ENCODE measurements around the gene ALLC.
"Not testable (repeated sequence)": the region's sequence is repeated elsewhere in the genome, so short reads cannot be mapped to it uniquely, and the experiment has no call there.

ALLC gene

GRCh38 chr2:3657881-3658280 lies at the start of gene ALLC:
Gene ALLC (plus strand): TSS chr2:3658200. CDS start chr2:3671158, 12,958 bp downstream.
- in situ Hi-C loops (cut with HindIII; ENCODE audit: low sequenced_read_pairs): no loop called here

GRCh38 chr2:3608373-3609278 lies 49.4 kb upstream of the ALLC start:
- in situ Hi-C loops (cut with HindIII; ENCODE audit: low sequenced_read_pairs): no loop called here

- in situ Hi-C loops (cut with HindIII; ENCODE audit: low sequenced_read_pairs): not testable (repeated sequence)
Observed at GRCh38 chr2:3609279-3609673, 48.7 kb upstream of the ALLC start.

GRCh38 chr2:3610415-3610814 lies 47.6 kb upstream of the ALLC start:
- in situ Hi-C loops (cut with HindIII; ENCODE audit: low sequenced_read_pairs): no loop called here

GRCh38 chr2:3610881-3611505 lies 47.0 kb upstream of the ALLC start:
- in situ Hi-C loops (cut with HindIII; ENCODE audit: low sequenced_read_pairs): no loop called here

- in situ Hi-C loops (cut with HindIII; ENCODE audit: low sequenced_read_pairs): no loop called here
Observed at GRCh38 chr2:3611589-3611988, 46.4 kb upstream of the ALLC start.

GRCh38 chr2:3612639-3613523 lies 45.1 kb upstream of the ALLC start:
- in situ Hi-C loops (cut with HindIII; ENCODE audit: low sequenced_read_pairs): no loop called here

GRCh38 chr2:3613524-3613905 lies 44.5 kb upstream of the ALLC start:
- in situ Hi-C loops (cut with HindIII; ENCODE audit: low sequenced_read_pairs): no loop called here

GRCh38 chr2:3614743-3615142 lies 43.3 kb upstream of the ALLC start:
- in situ Hi-C loops (cut with HindIII; ENCODE audit: low sequenced_read_pairs): not testable (repeated sequence)

GRCh38 chr2:3615541-3616200 lies 42.3 kb upstream of the ALLC start:
- in situ Hi-C loops (cut with HindIII; ENCODE audit: low sequenced_read_pairs): not testable (repeated sequence)

- in situ Hi-C loops (cut with HindIII; ENCODE audit: low sequenced_read_pairs): not testable (repeated sequence)
Observed at GRCh38 chr2:3616435-3617197, 41.4 kb upstream of the ALLC start.

GRCh38 chr2:3617198-3617890 lies 40.7 kb upstream of the ALLC start:
- in situ Hi-C loops (cut with HindIII; ENCODE audit: low sequenced_read_pairs): no loop called here

GRCh38 chr2:3618367-3618766 lies 39.6 kb upstream of the ALLC start:
- in situ Hi-C loops (cut with HindIII; ENCODE audit: low sequenced_read_pairs): no loop called here

GRCh38 chr2:3619033-3619432 lies 39.0 kb upstream of the ALLC start:
- in situ Hi-C loops (cut with HindIII; ENCODE audit: low sequenced_read_pairs): no loop called here

GRCh38 chr2:3619661-3620060 lies 38.3 kb upstream of the ALLC start:
- in situ Hi-C loops (cut with HindIII; ENCODE audit: low sequenced_read_pairs): not testable (repeated sequence)

GRCh38 chr2:3620834-3621233 lies 37.2 kb upstream of the ALLC start:
- in situ Hi-C loops (cut with HindIII; ENCODE audit: low sequenced_read_pairs): no loop called here

- in situ Hi-C loops (cut with HindIII; ENCODE audit: low sequenced_read_pairs): no loop called here
Observed at GRCh38 chr2:3622967-3623366, 35.0 kb upstream of the ALLC start.

- in situ Hi-C loops (cut with HindIII; ENCODE audit: low sequenced_read_pairs): no loop called here
Observed at GRCh38 chr2:3624059-3624794, 33.8 kb upstream of the ALLC start.

- in situ Hi-C loops (cut with HindIII; ENCODE audit: low sequenced_read_pairs): no loop called here
Observed at GRCh38 chr2:3625186-3625585, 32.8 kb upstream of the ALLC start.

Data from endothelial cell of hepatic sinusoid (primary cell).